COR-L47 (cell line): ENCODE data around the gene ARID1A.
"Not testable (repeated sequence)": the region's sequence is repeated elsewhere in the genome, so short reads cannot be mapped to it uniquely, and the experiment has no call there.

ENCODE experiments used
- DNase-seq: peaks from one replicate; lab custom pipeline; 2025; lab: John Stamatoyannopoulos, UW

The ARID1A gene

DNA sequence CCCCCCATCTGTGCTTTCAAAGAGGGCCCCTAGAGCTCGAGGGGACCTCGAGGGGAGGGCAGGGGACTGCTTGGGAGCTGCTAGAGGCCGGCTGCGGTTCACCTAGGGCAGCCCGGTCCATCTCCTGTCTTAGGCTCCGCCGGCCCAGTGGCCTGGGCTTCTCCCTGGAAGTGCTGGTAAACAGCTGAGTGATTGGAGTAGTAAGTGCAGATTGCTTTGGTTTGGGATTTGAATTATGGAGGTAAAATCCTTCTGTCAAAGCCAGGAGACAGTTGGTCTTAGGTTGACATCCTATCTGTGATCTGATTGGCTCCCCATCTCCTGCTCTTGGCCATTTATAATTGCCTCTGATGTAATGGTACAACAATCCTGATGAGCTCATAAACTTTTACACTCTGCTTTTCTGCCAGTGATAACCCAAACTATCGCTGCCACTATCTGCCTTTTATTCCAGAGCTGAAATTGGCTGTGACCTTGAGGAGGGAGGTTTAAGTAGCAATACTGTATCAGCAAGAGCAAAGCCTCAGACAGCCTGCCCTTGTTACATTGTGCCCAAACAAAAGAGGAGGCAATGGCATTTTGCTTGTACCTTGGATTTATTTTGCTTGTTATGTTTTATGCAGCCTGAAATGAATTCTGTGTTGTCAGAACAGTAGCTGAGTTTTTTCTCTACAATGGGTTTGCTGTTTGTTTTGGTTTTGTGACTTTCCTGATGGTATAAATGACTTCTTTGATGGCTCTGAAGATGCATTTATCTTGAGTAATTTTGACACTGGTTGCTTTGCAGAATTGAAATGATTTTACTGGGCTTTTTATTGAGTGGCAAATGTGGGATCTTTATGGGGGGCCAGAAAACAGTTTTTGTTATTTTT is 2.4 kb downstream of the ARID1A start:
- DNase-seq, result peak; percentile 75

- DNase-seq, result no peak
These were observed 4.9 kb downstream of the ARID1A start for GRCh38 chr1:26700711-26701110.

GRCh38 chr1:26701266-26701994 is 5.6 kb downstream of the ARID1A start:
- no peak for DNase-seq

DNA sequence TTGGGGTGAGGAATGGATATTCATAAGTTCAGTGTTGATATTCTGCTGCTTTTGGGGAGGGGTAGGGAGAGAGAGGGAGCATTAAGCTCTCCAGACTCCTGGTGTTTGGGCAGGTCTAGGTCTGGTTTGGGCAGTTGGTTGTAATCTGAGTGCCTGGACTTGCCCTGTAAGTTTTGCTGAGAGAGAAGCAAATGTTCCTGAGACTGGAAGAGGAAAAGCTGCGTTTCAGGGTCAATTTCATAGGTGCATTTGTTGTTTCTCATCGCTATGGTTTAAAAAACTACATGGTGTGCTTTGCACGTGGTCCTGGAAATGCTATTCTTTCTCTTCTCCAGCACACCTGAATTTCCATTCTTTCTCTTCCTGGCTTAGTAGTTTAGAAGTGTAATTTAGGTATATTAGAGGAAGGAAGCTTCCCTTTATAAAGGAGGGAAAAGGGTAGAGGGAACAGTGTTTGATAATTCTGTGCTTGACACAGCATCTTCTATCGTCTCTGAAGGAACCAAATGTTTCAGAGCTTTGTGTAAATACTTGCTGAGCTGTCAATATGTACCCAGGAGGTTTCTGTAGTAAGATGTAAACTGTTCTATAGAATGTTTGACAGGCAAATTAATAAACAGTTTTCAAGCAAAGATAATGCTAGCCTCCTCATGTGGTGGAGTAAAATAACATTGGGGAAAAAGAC is 6.3 kb downstream of the ARID1A start:
- DNase-seq, result no peak

- DNase-seq, result no peak
These were observed 6.8 kb downstream of the ARID1A start for GRCh38 chr1:26702680-26703038.

DNA sequence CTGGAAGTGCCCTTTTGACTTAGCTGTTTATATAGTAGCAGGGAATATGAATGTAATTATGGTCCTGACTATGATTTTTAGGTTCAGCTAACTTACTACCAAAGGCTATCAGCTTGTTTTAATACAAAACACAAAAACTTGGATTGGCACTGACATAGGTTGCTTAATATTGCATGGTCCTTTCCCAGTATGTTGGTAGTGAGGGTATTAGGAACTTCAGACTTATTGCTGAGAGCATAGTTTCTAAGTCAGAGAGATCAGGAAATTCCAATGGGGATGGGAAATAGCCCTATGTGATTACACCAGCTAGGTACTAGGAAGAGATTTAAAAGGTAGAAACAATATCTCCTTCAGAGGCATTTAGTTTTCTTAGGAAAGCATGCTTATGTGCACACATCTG is 7.7 kb downstream of the ARID1A start:
- no peak for DNase-seq

GRCh38 chr1:26704629-26705028 is 8.8 kb downstream of the ARID1A start:
- DNase-seq, result no peak

DNA sequence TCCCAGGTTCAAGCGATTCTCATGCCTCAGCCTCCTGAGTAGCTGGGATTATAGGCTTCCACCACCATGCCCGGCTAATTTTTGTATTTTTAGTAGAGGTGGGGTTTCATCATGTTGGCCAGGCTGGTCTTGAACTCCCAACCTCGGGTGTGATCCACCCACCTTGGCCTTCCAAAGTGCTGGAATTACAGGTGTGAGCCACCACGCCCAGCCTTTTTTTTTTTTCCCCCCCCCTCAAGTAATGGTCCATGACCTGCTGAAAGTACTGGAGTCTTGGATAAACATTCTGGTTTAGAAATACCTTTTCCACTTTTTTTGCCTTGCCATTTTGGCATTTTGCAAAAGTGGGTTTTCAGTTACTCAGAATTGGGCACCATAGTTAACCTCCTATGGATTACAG is 9.4 kb downstream of the ARID1A start:
- not testable (repeated sequence) for DNase-seq

- DNase-seq, result no peak
These were observed 10.0 kb downstream of the ARID1A start for GRCh38 chr1:26705788-26706311.

- no peak for DNase-seq
These were observed 10.5 kb downstream of the ARID1A start for GRCh38 chr1:26706315-26706714.

GRCh38 chr1:26710811-26711210 is 15.0 kb downstream of the ARID1A start:
- DNase-seq, result no peak

- no peak for DNase-seq
These were observed 16.0 kb downstream of the ARID1A start for GRCh38 chr1:26711777-26712176.

- no peak for DNase-seq
These were observed 21.2 kb downstream of the ARID1A start for GRCh38 chr1:26717017-26717491.

DNA sequence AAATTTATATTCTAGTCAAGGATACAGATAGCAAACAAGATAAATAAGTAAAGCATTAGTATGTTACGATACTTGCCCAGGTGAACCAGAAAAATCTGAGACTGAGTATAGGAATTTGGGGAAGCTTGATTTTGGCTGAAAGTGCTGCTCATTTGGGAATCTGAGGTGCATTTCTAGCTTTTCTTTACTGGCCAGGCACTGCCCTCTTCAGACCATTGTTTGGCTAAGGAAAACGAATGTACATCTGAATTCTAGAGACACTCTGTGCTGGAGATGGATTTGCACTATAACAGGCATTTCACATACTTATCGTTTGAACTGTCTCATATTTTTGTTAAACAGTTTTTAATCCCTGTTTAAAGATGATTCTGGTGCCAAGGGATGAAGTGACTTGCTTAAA is 23.4 kb downstream of the ARID1A start:
- no peak for DNase-seq

GRCh38 chr1:26721669-26722355 is 26.0 kb downstream of the ARID1A start:
- DNase-seq, result no peak

DNA sequence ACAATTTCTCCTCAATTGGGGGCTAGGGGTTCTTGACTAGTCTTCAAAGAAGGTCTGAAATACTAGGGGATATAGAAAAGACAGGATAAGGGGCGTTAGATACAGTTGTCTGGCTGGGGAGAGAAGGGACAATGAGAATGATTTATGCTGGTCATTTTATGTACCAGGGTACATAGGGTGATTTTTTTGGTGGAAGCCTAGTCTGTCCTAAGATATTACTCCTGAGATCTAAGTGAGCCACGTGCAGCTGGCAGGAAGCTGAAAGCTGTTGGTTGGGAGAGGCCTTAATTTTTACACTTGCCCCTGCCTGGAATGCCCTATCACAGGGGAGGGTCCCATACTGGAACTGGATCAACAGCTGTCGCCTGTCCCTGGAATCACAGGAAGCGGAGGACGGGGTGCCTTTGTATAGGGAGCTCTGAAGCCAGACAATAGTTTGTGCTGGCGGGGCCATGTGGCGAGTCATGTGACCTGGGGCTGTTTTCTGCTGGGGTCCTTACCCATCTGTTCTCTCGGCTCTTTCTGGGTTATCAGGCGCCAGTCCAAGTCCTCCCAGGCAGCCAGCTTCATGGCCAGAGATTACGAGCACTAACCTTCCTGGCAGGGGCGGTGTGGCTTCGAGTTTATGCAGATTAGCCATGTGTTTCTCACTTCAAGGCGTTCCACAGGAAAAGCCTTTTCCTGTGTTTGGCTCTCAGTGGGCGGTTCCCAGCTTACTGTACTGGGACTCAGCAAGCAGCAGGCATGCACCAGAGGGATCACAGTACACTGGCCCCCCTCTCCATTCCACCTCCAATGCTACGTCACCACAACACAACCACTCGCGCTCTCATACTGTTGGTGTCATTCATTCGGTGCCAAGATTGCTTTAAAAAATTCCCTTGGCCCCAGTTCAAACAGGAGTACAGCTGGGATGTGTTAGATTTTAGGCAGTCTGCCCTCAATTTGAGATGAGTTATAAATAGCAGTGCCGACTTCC is 27.5 kb downstream of the ARID1A start:
- DNase-seq, result peak; percentile 88

DNA sequence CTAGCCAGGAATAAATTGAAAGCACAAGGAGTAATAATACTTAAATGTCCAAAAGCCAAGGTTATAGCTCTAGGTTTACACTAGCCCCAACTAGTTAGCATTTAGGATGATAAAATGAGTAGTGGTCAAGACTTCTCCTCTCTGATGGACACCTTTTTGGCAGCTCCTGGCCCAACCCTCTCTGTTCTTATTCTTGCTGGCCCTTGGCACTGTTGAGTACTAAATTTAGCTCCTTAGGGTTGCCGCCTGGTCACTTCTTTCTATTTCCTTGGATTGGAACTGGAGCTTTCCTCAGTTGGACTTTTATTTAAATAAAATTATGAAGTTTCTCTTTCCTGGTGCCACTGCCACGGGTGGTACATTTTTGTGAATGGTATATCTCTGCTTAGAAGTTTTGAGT is 28.3 kb downstream of the ARID1A start:
- DNase-seq, result no peak

- DNase-seq, result no peak
These were observed 29.1 kb downstream of the ARID1A start for GRCh38 chr1:26724926-26725325.

DNA sequence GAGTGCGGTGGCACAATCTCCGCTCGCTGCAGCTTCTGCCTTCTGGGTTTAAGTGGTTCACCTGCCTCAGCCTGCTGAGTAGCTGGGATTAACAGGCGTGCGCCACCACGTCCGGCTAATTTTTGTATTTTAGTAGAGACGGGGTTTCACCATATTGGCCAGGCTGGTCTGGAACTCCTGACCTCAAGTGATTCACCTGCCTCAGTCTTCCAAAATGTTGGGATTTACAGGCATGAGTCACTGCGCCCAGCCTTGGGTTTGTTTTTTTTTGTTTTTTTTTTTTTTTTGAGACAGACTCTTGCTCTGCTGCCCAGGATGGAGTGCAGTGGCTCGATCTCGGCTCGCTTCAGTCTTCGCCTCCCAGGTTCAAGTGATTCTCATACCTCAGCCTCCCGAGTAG is 30.1 kb downstream of the ARID1A start:
- DNase-seq, result not testable (repeated sequence)

DNA sequence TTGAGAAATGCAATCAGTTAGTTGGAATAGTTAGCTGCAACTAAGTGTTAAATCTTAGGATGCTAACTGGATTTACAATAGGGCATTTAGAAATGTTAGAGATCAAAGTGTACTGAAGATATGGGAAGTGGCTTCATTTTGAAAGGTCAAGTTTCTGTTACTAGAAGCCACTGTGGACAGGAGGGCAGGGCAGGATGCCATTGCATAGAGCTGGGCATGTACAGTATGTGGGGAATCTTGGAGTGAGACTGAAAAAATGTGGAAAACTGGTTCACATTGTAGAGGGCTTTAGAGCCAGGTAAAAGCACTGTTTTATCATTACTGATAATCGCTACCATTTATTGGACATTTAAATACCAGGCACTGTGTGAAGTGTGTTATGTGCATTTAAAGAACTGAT is 31.0 kb downstream of the ARID1A start:
- no peak for DNase-seq

GRCh38 chr1:26727476-26727875 is 31.7 kb downstream of the ARID1A start:
- no peak for DNase-seq
